Hindlimb muscle (tissue), 1 donor: Measurements from ENCODE around the gene CD300LG. TPM values are rescaled to one million over a fixed set of nuclear protein-coding genes. Genes with fewer than 3 reads are reported as not detected.
"Not testable (repeated sequence)": the region's sequence is repeated elsewhere in the genome, so short reads cannot be mapped to it uniquely, and the experiment has no call there.

Source experiments
- DNase-seq: peaks from one replicate; pipeline ENCODE4 v3.0.0-alpha.2; 2013
- polyA plus RNA-seq: library from polyadenylated mRNA; unstranded; fragments of 120-200 nt; gene quantifications from one replicate; pipeline ENCODE4 v1.2.1, GENCODE V29; 2013; ENCODE audit not compliant: insufficient read length

The CD300LG gene
- polyA plus RNA-seq, 1 donor, result 3.3 TPM

GRCh38 chr17:43855061-43855460 is 8.1 kb downstream of the CD300LG start:
- DNase-seq, result no peak

GRCh38 chr17:43856141-43856540 is 9.2 kb downstream of the CD300LG start:
- DNase-seq, result no peak

GRCh38 chr17:43857141-43857540 is 10.2 kb downstream of the CD300LG start:
- no peak for DNase-seq

GRCh38 chr17:43857957-43858600 is 11.1 kb downstream of the CD300LG start:
- DNase-seq, result no peak

GRCh38 chr17:43860077-43860725 is 13.2 kb downstream of the CD300LG start:
- no peak for DNase-seq

- DNase-seq, result no peak
Measured at GRCh38 chr17:43860927-43861622, 14.1 kb downstream of the CD300LG start.

- no peak for DNase-seq
Measured at GRCh38 chr17:43861960-43862359, 15.0 kb downstream of the CD300LG start.

GRCh38 chr17:43864161-43864984 is 17.4 kb downstream of the CD300LG start:
- DNase-seq, result no peak

- DNase-seq, result no peak
Measured at GRCh38 chr17:43868226-43868994, 21.4 kb downstream of the CD300LG start.

GRCh38 chr17:43869031-43869430 is 22.1 kb downstream of the CD300LG start:
- not testable (repeated sequence) for DNase-seq

- no peak for DNase-seq
Measured at GRCh38 chr17:43871946-43872690, 25.1 kb downstream of the CD300LG start.

GRCh38 chr17:43873091-43873490 is 26.1 kb downstream of the CD300LG start:
- no peak for DNase-seq

GRCh38 chr17:43873815-43874214 is 26.8 kb downstream of the CD300LG start:
- no peak for DNase-seq

GRCh38 chr17:43874293-43874692 is 27.3 kb downstream of the CD300LG start:
- no peak for DNase-seq

- DNase-seq, result no peak
Measured at GRCh38 chr17:43875476-43876147, 28.6 kb downstream of the CD300LG start.

GRCh38 chr17:43877031-43877430 is 30.1 kb downstream of the CD300LG start:
- DNase-seq, result no peak

GRCh38 chr17:43877451-43878155 is 30.6 kb downstream of the CD300LG start:
- no peak for DNase-seq

- peak; percentile 81 for DNase-seq
Measured at GRCh38 chr17:43878260-43879175, 31.5 kb downstream of the CD300LG start.
